HCEC 1CT (cell line): ENCODE measurements around the gene CD101.

Experiments
- DNase-seq: peaks from one replicate; pipeline ENCODE4 v3.0.0-alpha.2; 2017

Gene CD101

DNA sequence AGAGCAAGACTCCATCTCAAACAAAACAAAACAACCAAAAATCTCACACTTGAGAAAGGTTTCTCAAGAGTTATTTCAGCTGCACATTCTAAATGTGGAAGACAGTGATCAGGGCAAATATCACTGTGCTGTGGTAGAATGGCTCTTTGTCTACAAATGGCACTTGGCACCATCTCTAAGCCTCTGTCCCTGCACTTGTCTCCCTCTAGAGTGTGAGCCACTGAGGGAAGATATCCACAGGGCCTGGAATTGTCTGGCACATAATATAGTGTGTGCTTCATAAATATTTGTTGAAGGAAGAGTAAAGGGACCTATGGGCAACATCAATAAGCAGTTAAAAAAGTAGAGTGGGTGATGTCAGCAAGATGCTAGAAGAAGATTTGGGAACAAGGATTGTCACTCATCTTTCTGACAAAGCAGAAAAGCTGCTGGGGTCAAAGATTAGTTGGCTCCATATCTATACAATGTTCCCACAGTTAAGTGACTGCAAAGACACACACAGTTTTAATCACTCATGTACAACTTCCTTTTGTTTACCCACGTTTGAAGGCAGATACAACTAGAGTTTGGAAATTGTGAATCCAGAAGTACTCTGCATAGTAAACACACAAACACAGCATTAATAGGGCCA lies 19.1 kb downstream of the CD101 start:
- no peak for DNase-seq

DNA sequence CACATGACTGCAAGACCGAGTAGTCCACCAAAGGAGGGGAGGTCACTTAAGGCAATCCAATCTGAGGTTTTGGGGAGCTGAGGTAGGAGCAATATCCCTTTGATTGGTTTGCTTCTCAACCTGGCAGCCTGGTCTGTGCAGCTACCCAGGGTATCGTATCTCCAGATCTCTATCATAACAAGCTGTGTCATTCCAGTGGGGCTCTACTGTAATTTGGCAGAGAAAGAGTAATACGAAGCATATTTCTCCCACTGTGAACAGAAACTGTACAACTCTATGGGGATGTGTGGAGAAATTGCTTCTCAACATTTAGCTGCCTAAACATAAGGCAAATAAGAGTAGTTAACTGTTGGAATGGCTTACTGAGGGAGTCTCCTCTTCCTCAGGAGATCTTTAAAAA lies 20.6 kb downstream of the CD101 start:
- no peak for DNase-seq

DNA sequence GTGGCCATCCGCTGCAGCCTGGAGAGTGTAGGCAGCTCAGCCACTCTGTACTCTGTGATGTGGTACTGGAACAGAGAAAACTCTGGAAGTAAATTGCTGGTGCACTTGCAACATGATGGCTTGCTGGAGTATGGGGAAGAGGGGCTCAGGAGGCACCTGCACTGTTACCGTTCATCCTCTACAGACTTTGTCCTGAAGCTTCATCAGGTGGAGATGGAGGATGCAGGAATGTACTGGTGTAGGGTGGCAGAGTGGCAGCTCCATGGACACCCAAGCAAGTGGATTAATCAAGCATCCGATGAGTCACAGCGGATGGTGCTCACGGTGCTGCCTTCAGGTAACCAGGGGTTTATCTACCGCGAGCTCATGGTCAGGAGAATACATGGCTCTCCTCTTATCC lies 24.0 kb downstream of the CD101 start:
- DNase-seq, result no peak

DNA sequence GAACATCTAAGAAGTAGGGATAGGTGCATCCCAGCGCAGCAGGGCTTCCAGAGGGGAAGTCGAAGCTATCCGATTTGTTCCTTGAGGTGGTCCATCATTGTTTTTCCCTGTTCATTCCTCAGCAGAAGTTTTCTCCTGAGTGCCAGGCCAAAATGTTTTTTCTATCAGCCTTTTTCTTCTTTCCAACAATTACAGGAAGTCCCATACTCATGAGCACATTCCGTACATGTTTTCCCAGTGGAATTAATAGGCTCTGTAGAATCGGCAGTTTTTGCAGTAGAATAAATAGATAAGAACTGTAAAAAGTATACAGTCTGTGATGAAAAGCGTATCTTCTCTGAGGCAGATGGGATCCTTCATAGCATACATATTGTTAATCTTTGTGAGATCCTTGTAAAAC lies 24.8 kb downstream of the CD101 start:
- DNase-seq, result no peak

DNA sequence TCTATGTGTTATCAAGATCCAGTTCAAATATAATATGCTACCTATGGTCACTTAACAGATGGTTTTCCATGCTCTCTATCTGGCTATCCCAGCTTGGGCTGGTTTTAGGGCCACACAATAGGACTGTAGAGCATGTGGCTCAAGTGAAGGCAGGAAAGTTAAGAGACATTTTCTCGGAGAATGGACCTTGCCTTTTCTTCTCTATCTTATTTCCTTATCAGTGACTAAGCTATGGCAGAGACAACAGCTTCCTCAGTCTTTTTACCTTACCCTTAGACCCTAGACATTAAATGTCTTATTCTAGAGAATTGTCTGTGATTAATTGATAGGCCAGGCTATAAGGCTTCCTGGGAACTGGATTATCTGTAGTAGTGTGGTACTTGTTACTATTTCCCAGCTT lies 28.1 kb downstream of the CD101 start:
- no peak for DNase-seq

DNA sequence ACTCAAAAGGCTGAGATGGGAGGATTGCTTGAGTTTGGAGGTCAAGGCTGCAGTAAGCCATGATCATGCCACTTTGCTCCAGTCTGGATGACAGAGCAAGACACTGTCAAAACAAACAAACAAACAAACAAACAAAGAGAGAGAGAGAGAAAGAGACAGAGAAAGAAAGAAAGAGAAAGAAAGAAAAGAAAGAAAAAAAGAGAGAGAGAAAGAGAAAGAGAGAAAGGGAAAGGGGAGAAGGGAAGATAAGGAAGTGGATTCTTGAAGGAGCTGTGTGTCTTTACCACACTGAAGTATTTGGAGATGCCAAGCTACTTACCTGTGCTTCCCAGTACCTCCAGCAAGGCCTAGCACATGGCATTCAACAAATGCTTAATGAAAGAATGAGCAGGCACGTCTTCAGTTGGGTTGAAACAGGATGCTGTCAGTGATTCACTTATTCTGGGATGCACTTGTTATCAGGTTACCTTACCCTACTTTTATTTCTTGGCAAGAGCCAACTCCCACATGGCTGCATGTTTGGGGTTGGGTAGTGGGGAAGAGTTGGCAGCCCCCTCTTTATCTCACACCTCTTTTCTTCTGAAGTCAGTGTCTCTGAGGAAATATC lies 28.8 kb downstream of the CD101 start:
- DNase-seq, result no peak

DNA sequence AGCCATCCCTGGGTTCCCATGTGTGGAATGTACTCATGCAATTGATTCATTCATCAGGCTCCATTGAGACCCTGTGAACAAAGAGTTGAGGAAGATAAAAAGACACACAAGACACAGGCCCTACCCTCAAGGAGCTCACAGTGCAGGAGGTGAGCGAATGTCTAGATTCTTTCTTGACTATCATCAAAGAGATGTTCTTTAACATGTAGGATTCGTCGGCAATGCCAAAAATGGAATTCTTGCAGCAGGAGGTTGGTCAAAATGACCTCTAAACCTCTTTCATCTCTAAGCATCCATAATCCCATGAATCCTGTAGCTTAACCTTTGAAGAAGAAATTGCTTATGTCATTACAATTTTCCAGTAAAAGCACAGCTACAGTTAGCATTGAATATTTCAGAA lies 30.7 kb downstream of the CD101 start:
- DNase-seq, result no peak

DNA sequence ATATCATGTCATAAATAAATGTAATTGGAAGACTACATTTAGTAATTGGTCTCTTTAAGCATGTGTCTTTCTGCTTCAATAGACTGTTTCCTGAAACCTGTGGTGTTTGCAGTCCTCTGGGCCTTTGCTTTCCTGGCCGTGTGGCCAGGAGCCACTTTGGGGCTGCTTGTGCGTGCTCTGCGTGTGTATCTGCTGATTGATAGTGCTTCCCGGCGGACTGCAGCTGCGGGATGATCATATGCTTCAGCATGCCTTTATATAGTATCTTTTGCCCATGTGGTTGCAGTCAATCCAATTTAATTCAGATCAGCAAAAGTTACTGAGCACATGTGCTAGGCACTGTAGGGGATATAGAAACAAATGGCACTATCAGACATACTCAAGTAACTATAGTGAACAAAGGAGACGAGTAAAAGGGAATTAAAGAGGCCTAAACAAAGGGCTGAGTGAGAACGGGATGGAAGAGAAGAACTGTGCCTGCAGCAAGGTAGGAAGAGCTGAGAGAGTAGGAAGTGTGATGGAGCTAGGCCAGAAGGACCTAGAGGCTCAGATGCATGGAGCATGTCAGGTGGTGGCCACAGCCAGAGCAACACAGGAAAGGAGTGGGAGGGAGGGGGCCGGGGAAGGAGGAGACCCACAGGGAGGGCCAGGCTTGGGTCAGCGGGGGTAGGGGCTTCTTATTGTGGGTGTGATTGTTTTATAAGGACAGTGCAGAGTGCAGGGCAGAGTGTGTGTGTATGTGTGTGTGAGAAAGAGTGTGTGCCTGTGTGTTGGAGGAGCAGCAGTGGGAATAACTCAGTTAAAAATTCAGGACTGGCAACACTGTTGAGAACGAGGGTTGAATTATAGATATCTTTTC lies 31.4 kb downstream of the CD101 start:
- DNase-seq, result no peak

DNA sequence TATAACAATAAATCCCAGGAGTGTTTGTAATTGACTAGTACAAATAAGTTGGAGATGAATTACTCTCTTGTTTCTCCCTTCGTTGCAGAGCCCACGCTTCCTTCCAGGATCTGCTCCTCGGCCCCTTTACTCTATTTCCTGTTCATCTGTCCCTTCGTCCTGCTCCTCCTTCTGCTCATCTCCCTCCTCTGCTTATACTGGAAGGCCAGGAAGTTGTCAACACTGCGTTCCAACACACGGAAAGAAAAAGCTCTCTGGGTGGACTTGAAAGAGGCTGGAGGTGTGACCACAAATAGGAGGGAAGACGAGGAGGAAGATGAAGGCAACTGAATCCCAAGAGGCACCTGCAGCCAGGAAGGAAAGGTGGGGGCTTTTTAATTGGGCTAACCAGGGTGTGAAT lies 32.2 kb downstream of the CD101 start:
- DNase-seq, result no peak

DNA sequence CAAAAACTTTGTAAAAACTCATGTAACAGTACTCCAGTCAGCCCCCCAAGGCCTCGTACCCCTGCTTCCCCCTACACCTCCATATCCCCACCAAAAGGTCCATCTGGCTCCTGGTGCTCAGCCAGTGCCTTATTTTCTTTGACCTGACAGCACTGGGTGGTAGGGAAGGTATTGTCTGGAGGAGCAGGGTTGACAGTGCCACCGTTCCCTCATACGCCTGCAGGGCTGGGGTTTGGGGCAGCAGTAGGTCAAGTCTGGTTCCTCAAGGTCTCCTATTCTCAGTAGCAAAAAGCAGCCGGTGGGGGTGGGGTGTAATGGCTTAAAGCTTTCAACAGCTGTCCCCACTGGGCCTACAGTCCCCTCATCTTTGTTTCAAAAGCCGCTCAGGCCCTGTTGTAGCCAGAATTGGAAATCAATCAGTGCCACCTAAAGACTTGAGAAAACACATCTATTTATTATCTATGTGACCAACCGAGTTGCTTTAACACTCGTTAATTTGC lies 33.3 kb downstream of the CD101 start:
- no peak for DNase-seq

DNA sequence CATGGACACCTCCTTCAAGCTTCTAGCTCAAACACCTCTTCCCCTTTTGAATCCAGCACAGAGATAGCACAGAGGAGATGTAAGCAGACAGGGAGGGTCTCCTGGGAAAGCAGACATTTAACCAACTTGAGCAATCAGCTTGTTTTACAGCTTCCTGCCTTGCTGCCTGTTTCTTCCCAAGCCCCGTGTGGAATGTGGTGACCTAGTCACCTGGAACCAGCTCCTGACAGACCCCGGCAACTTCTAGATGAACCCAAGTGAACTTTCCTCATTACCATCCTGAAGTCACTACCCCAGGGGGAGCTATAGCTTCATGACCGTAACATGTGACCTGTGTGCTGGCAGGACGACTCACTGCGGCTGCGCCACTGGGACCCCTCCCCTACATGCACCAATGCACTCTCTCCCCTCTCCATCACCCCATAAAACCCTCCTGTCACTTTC lies 34.5 kb downstream of the CD101 start:
- no peak for DNase-seq

DNA sequence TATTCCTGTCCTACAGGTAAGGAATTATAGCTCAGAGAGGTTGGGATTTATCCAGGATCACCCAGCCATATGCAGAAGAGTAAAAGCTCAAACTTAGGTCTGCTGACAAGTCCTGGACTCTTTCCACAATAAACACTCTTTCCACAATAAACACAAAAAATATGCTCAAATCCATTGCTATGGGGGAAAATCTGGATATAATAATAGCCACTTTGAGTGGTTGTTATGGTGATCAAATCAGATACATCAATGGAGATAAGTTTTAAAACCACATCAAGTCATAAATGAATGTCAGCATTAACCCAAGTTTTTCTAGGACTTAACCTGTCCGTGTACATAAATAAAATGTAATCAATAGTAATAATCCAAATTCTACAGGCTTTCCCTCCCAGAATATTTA lies 36.2 kb downstream of the CD101 start:
- DNase-seq, result no peak

DNA sequence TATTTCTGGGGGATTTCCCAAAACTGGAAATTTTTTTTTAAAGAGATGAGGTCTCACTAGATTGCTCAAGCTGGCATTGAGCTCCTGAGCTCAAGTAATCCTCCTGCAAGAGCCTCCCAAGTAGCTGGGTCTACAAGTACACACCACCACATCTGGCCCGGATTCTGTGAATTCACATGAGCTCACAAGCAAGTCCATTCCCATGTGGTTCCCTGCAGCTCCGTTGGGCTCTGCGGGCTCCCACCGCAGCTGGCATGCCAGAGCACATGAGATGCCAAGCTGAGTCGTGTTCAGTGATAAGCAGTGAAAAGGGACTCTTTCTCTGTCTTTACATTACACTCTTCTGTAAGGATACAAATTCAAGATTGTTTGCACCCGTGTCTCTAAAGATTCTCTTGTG lies 36.7 kb downstream of the CD101 start:
- DNase-seq, result no peak

DNA sequence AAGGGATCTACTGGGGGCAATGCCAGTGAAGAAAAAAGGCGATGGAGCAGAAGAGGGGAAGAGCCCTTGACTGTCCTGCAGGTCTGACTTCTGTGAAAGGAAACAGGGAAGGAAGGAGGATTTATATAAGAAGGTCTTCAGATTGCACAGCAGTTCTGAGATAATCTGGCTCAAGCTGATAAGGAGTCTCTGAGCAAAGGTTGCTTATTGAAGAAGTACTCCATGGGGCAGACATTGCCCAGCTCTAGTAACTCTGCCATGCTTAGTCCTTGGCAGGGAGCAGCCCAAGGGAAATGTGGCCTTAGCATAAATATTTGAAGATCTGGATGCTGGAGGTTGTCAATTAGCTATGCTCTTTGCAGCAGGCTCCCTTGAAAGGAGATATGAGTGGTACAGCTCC lies 42.7 kb downstream of the CD101 start:
- no peak for DNase-seq

DNA sequence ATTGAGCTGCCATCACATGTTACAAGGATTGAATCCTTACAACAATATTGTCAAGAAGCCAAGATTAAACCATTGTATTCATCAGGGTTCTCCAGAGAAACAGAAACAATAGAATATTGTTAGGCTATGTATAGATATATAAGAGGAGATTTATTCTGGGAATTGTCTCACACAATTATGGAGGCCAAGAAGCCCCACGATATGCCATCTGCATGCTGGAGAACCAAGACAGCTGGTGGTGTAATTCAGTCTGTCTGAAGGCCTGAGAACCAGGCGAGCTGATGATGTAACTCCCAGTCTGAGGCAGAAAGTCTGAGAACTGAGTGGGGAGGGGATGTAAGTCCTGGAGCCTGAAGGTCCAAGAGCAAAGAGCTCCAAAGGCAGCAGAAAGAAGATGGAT lies 44.1 kb downstream of the CD101 start:
- no peak for DNase-seq

DNA sequence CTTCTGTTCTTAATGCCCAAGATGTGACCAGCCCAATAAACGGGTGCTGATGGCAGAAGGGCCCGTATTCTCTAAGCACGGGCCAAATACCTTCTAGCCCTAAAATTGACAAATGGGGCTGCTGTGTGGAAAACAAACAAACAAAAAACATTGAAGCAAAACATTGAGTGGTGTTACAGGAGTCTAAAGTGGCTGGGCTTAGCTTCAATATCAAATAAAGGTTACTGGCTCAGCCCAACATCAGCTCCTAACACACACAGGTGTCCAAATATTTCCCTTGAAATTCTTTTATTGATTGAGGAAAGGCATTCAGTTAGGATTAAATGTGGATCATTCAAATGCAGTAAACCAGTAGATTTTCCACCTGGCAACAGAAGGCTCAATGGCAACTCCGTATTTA lies 45.2 kb downstream of the CD101 start:
- DNase-seq, result no peak

DNA sequence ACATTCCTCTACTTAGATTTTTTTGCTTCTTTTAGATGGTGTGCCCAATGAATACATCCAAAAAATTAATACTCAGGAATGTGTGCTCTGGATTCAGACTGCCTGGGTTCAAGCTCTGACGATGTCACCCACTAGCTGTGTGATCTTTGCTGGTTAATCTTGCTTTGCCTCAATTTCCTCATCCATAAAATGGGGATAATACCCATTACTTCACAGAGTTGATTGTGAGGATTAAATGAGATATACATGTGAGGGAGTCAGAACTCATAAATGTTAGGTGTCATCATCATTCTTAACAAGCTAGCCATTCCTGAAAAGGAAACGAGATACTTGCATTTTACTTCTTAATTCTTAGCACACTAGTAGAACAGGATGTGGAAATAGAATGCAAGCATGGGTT lies 45.7 kb downstream of the CD101 start:
- no peak for DNase-seq

DNA sequence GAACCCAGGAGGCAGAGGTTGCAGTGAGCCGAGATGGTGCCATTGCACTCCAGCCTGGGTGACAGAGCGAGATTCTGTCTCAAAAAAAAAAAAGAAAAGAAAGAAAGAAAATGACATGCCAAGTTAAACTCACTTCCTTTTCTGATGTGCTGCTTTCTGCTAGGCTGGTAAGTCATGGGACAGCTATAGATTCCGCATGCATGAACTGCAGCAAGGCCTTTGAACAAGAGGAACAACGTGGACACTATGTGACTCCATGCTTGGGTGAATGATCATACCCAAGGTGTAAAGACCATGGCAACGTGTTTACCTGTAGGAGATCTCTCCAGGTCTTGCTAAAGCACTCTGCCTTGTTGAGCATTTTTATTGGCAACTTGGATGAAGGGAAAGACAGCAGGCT lies 48.3 kb downstream of the CD101 start:
- no peak for DNase-seq

DNA sequence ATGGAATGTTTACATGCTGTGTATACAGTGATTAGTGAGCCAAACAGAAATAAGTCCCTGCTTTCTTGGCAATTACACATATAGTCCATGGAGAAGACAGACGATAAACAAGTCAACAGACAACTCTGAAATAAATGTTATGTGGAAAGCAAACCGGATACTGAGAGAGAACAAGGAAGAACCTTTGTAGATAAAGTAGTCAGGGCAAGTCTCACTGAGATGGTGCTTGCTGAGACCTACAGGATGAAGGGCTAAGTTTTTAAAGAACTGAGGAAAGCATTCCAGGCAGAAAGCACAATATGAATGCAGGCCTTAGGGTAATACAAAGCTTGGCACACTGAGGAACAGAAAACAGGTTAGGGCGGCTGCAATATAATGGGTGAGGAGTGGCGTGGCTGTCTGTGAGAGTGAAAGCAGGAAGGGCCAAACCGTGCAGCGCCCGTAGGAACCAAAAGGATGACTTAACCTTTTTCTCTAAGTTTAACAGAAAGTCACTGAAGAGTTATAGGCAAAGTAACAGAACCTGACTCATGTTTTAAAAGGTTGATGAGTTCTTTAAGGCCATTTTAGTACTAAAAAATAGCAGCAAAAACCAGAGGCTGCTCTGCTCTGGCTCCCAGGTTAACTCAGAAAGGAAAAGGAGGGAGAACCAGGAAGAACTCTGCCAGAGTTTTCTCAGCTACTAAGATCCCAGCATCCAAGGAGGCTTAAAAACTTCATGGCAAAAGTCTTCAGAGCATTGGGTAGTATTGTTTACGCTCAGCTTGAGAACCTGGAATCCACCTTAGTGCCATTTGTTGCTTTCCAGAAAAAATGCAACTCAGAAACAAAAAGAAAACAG lies 49.9 kb downstream of the CD101 start:
- no peak for DNase-seq

DNA sequence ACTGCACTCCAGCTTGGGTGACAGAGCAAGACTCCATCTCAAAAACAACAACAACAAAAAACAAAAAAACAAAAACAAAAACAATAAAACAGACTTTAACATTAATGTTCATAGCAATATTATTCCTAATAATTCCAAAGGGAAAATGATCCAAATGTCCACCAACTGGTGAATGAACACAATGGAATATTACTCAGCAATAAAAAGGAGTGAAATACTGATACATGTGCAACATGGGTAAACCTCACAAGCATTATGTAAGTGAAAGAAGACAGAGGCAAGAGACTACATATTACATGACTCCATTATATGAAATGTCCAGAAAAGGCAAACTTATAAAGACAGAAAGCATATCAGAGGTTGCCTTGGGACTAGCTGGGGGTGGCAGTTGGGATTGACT lies 52.5 kb downstream of the CD101 start:
- DNase-seq, result no peak

DNA sequence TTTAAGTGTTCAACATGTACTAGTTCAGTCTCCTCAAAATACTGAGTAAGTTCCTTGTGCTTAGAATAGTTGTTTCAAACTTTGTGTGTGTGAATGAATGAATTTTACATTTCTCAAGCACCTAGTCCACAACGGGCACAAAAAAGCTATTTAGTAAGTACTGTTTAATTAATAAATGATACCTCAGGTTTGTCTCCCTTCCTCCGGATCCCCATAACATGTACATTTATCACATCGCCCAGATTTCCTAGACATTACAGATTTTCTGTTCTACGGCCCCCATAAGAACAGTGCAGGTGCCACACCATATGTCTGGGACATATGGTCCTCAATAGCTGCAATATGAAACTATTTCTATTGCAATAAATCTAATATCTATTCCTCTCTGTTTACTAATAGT lies 57.2 kb downstream of the CD101 start:
- DNase-seq, result no peak

DNA sequence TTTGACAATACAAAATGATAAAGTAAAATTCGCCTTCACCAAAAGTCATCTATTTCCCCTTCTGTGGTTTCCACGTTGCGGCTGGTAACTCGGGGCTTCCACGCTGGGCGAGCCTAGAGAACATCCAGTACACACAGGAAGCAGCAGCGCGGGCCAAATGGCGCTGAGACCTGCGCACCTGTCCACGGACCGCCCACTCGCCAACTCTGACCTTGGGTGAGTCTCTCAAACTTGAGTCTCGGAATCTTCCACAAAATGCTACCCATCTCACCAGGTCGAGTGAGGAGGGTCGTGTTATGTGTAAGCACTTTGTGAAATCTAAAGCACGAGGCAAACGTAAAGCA lies 57.7 kb downstream of the CD101 start:
- no peak for DNase-seq
